ACC112 (cell line): ENCODE measurements around the gene GUCA1A.

Experiments
- H2AFZ ChIP-seq: fragments of 200-600 bp; sonication (generic); one replicate; pipeline ENCODE4 v1.6.0; 2017; ENCODE audit warnings: antibody characterized with exemption, low read length; ENCODE audit not compliant: unreplicated experiment
- H3K27ac ChIP-seq: fragments of 200-600 bp; sonication (generic); 2 replicates; pipeline ENCODE4 v1.5.1; 2014; ENCODE audit warnings: low read depth, mild to moderate bottlenecking, antibody characterized with exemption, low read length, moderate library complexity
- H3K27me3 ChIP-seq: fragments of 200-600 bp; sonication (generic); 2 replicates; pipeline ENCODE4 v1.6.1; 2014; ENCODE audit warnings: mild to moderate bottlenecking, antibody characterized with exemption, low read length, moderate library complexity, mixed read lengths; ENCODE audit not compliant: insufficient read depth
- H3K36me3 ChIP-seq: fragments of 200-600 bp; sonication (generic); 2 replicates; pipeline ENCODE4 v1.6.1; 2016; ENCODE audit warnings: mild to moderate bottlenecking, antibody characterized with exemption, low read length, moderate library complexity, mixed read lengths; ENCODE audit not compliant: insufficient read depth
- H3K4me1 ChIP-seq: fragments of 200-600 bp; sonication (generic); one replicate; pipeline ENCODE4 v1.6.1; 2016; ENCODE audit warnings: low read length, mixed read lengths; ENCODE audit not compliant: insufficient read depth, unreplicated experiment, control insufficient read depth
- H3K4me3 ChIP-seq: fragments of 200-600 bp; sonication (generic); 2 replicates; pipeline ENCODE4 v1.5.1; 2014; ENCODE audit warnings: mild to moderate bottlenecking, low read depth, low read length
- H3K79me2 ChIP-seq: fragments of 200-600 bp; sonication (generic); one replicate; pipeline ENCODE4 v1.6.0; 2016; ENCODE audit warnings: low read length; ENCODE audit not compliant: control insufficient read depth, unreplicated experiment, insufficient read depth

The GUCA1A gene

DNA sequence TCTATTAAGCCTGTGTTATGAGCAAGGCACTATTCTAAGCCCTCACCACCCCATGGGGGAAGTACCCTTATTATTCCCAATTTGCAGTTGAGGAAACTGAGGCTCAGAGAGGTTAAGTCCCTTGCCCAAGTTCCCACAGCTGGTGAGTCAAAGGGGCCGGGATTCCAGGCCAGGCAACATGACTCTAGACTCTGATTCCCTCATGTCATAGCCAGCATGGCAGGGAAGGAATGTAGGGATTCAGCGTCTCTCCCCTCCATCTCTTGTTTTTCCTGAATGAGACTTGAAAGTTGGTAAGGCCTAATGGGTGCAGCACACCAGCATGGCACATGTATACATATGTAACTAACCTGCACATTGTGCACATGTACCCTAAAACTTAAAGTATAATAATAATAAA lies 37.4 kb upstream of the GUCA1A start:
- H3K4me3 ChIP-seq, result no peak overlapping the region
- no peaks in the 10 kb centered on the region for H3K36me3 ChIP-seq
- no peaks in the 10 kb centered on the region for H3K27me3 ChIP-seq
- peaks cover 33% of the 10 kb centered on the region for H3K79me2 ChIP-seq
- H3K27ac ChIP-seq, result no peak overlapping the region
- no peak overlapping the region for H2AFZ ChIP-seq
- peaks cover 44% of the 10 kb centered on the region for H3K4me1 ChIP-seq

DNA sequence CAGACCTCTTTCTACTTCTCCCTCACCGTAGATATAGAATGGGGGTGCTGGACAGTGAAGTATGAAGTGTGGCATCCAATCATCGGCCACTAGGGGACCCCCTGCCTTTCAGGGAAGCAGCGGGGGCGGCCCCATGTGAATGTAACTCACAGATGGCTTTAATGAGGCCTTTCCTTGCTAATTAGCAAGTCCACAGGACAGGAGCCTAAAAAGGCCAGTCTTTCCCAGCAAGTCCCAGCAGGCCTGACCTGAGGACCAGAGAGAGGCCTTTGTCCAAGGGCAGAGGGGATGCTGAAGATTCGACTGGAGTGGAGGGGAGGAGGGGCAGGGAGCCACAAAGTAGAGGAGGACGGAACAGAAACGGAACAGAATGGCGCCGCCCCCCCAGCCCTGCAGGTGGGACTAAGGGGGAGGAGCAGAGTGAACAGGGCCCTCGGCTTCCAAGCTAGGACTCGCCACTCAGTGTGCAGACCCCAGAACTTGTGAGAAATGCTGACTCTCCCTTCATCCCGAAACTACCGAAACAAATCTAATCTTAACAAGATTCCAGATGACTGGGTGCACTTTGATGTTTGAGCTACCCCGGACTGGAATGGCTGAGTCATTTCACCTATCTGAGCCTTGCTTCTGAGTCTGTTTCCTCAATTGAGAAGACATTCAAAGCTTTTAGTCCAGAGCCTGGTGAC lies 36.5 kb upstream of the GUCA1A start:
- H2AFZ ChIP-seq, result no peak overlapping the region
- peaks cover 41% of the 10 kb centered on the region for H3K79me2 ChIP-seq
- H3K27ac ChIP-seq, result peak overlapping the region; percentile 58
- H3K36me3 ChIP-seq, result no peaks in the 10 kb centered on the region
- peaks cover 49% of the 10 kb centered on the region for H3K4me1 ChIP-seq
- no peaks in the 10 kb centered on the region for H3K27me3 ChIP-seq
- peak overlapping the region; percentile 23; the same call in 1 of the 2 replicates for H3K4me3 ChIP-seq

DNA sequence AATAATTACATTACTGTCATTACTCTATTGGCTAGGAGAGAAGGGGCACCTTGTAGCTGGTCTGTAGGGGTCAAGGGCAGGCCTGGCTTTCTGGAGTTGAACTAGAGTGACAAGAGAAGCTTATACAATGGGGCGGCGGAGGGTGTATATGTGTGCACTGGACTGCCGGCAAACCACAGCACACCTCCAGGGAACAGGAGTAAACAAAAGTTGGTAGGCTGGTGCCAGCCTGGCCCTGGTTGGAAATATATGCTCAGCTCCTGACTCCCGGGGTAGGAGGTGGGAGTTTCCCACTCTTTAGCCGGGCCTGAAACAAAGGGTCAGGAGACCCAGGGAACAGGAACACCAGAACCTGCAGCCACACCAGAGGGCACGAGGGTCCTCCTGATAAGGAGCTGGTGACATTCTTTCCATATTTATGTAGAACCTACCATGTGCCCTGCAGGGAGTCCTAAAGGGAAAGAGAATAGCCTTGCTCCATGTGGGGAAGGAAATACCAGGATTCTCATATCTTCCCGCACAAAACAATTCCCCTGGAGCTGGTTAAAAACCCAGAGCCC lies 35.9 kb upstream of the GUCA1A start:
- Histone ChIP-seq H3K36me3 (no peaks in the 10 kb centered on the region), H3K27me3 (no peaks in the 10 kb centered on the region), H3K27ac (peak overlapping the region; percentile 58), H3K79me2 (peaks cover 44% of the 10 kb centered on the region), H2AFZ (no peak overlapping the region), H3K4me1 (peaks cover 48% of the 10 kb centered on the region), H3K4me3 (peak overlapping the region; percentile 23; the same call in 1 of the 2 replicates)

DNA sequence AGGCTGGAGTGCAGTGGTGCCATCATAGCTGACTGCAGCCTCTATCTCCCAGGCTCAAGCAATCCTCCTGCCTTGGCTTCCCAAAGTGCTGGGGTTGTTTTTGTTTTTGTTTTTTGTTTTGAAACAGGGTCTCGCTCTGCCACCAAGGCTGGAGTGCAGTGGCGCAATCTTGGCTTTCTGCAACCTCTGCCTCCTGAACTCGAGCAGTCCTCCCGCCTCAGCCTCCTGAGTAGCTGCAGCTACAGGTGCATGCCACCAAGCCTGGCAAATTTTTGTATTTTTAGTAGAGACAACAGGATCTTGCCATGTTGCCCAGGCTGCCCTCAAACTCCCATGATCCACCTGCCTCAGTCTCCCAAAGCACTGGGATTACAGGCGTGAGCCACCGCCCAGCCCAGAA lies 35.0 kb upstream of the GUCA1A start:
- no peak overlapping the region for H3K27ac ChIP-seq
- H3K4me1 ChIP-seq, result peaks cover 49% of the 10 kb centered on the region
- H3K79me2 ChIP-seq, result peaks cover 44% of the 10 kb centered on the region
- H2AFZ ChIP-seq, result no peak overlapping the region
- no peak overlapping the region for H3K4me3 ChIP-seq
- H3K36me3 ChIP-seq, result no peaks in the 10 kb centered on the region
- H3K27me3 ChIP-seq, result no peaks in the 10 kb centered on the region

DNA sequence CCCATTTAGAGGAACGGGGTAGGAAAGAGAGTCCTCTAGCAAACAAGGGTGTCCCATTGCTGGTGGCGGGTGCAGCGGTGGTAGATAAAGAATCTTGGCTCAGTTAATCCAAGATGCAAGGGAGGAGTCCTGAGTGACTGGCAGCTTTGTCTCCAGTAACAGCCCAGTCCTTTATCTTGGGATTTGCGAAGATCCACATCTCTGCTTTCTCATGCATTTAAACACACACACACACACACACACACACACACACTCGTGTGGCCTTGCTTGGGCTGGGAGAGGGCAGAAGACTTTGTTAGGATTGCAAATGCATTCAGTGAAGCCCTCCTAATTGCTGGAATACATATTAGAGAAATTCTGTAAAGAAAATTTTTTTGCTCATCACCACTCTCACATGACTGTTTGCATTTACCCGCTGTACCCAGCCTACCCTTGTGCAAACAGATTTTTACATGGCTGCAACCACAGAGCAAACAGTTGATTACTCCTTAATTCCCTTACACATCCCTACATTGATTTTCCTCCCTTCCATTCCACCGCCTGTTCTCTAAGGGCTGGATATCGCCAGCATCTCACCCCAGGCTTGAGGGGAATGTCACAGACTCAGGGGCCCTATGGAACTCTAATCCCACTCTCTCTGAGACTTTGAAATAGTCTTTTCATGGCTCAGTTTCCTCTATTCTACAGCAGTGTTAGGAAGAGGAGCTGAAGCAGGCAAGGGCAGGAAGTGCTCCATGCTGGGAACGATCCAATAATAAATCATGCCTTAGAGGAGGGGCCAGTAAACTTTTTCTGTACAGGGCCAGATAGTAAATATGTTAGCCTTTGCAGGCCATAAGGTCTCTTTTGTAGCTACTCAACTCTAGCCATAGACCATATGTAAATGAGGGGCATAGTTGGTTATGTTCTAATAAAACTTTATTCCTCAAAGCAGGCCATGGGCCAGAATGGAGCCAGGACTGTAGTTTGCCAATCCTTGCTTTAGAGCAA lies 34.2 kb upstream of the GUCA1A start:
- H3K27me3 ChIP-seq, result no peaks in the 10 kb centered on the region
- peaks cover 44% of the 10 kb centered on the region for H3K79me2 ChIP-seq
- no peak overlapping the region; the same call in 1 of the 2 replicates for H3K27ac ChIP-seq
- H3K4me1 ChIP-seq, result peaks cover 55% of the 10 kb centered on the region
- no peak overlapping the region for H2AFZ ChIP-seq
- H3K36me3 ChIP-seq, result no peaks in the 10 kb centered on the region
- H3K4me3 ChIP-seq, result no peak overlapping the region

DNA sequence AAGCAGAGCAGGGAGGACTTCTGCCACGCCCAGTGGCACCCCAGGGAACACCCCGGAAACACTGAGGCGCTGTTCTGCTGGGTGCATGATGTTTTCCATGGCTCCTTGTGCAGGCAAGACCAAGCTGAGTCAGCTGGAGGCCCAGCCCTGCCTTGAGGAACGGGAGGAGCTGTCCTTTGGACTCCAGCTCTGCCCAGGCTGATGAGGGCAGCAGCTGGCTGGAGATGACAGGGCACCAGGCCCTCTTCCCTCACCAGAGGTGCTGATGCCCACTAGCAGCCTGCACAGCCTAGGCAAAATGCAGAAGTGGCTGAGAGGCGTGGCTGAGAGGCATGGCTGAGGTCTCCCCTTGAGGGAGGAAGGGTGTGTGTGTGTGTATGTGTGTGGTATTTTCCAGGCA lies 33.1 kb upstream of the GUCA1A start:
- H3K4me1 ChIP-seq, result peaks cover 55% of the 10 kb centered on the region

DNA sequence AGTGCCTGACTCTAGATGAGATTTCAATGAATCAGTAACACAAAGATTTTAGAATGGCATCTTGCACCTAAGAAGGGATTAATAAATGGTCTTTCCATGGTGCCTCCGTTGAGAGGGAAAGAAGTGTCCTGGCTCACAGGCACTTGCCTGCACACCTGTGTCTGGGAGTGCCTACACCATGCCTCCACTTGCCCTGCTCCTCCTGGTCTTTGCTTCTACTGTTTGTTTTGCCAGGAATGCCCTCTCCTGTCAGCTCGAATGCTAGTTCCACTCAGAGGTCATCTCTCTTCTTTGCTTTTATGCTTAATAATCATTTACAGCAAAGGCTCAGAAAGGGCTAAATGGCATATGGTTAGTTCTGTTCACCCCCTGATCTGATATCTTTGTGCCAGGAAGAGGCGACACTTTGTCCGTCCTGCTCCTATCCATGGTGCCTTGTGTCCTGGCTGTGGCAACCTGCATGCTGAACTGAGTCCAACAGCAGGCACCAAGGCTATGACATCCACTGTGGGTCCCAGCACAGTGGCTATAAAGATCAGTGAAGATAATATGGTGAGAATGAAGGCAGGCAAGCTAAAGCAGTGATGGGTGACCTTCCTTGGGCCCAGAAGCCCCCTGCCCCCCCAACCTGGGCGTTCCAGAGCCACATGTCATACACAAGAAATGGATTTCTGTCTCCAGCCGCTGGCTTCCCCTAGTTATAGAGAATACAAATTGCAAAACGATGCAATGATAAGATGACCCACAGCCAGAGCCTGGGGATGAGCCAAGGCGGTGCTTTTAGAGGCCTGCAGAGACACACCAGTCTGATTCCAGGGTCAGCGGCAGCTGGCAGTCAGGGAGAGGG lies 32.2 kb upstream of the GUCA1A start:
- Histone ChIP-seq H2AFZ (no peak overlapping the region), H3K36me3 (no peaks in the 10 kb centered on the region), H3K27ac (peak overlapping the region; percentile 95), H3K79me2 (peaks cover 39% of the 10 kb centered on the region), H3K4me3 (peak overlapping the region; percentile 89), H3K27me3 (no peaks in the 10 kb centered on the region), H3K4me1 (peaks cover 55% of the 10 kb centered on the region)

More for the DNA sequence above, 33.1 kb upstream of the GUCA1A start:
- H2AFZ ChIP-seq, result no peak overlapping the region
- no peaks in the 10 kb centered on the region for H3K36me3 ChIP-seq
- no peaks in the 10 kb centered on the region for H3K27me3 ChIP-seq
- peak overlapping the region; percentile 18; the same call in 1 of the 2 replicates for H3K27ac ChIP-seq
- peak overlapping the region; percentile 89; the same call in 1 of the 2 replicates for H3K4me3 ChIP-seq
- H3K79me2 ChIP-seq, result peaks cover 41% of the 10 kb centered on the region

DNA sequence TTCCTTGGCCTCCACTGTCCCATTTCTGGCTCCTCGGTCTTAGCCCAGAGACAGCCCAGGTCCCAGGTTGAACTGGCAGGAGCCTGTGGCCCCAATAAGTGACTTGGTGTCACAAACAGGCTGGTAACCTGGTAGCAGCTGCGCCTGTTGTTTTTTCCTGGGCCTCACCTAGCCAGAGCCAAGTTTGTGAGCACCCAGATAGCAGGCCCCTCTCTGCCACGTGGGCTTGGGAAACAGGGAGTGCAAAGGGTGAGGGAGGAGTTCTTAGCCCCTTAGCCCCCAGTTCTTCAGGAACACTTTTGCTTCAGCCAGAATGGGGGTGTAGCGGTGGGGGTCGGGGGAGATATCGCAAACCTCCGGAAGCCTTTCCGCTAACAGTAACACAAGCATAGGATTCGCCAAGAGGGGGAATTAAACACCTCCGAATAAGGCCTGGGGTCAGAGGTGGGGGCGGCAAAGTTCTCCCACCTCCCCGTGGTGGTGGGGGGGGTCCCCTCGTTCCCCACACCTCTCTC lies 31.5 kb upstream of the GUCA1A start:
- H3K27me3 ChIP-seq, result no peaks in the 10 kb centered on the region
- peaks cover 33% of the 10 kb centered on the region for H3K79me2 ChIP-seq
- peaks cover 48% of the 10 kb centered on the region for H3K4me1 ChIP-seq
- H3K27ac ChIP-seq, result peak overlapping the region; percentile 95
- H3K4me3 ChIP-seq, result peak overlapping the region; percentile 89
- no peak overlapping the region for H2AFZ ChIP-seq
- no peaks in the 10 kb centered on the region for H3K36me3 ChIP-seq

DNA sequence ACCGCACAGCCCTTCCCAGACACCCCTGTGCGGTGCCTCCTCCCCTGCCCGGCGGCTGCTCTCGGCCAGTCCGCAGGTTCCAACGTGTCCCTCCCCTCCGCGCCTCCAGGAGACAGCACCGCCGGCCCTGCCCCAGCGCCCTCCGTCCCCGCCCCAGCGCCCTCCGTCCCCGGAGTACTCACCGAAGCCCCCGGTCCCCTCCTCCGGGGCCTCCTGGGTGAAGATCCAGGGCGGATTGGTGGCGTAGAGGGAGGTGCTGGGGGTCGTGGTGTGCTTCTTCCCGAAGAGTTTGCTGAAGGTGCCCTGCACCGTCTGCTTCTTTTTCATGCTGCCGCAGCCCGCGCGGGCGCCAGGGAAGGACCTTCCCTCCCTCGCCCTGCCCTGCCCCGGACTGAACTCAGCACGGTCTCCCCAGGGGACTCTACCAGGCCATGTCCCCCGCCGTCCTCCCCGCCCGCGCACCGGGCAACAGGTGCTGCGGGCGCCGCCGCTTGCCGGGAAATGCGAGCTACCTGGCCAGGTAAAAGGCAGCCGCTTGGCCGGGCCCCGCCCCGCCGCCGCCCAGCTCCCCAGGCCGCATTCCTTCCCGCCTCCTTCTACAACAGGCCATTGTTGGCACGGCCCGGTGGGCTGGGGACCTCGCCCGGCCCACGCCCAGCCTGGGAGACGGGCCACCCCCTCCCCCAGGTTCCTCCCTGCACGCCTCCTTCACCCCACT lies 30.9 kb upstream of the GUCA1A start, which contains the start of gene C6orf132:
C6orf132 (minus strand) TSS at position 503 of the 718 bp plus-strand sequence; CDS start at position 327, 176 bp downstream.
- Histone ChIP-seq H2AFZ (peak within 1 kb of the TSS; percentile 28), H3K79me2 (peaks cover 31% of the 10 kb centered on the region), H3K4me1 (peaks cover 42% of the 10 kb centered on the region), H3K36me3 (no peaks in the 10 kb centered on the region), H3K27ac (peak within 1 kb of the TSS; percentile 95), H3K4me3 (peak within 1 kb of the TSS; percentile 89), H3K27me3 (no peaks in the 10 kb centered on the region)
